SU-DHL-6 (cell line): ENCODE data around the gene DMD.

Experiments used
- H2AFZ ChIP-seq: fragments of 200-600 bp; sonication (generic); 2 replicates; pipeline ENCODE4 v1.6.1; 2014; ENCODE audit warnings: low read depth, mild to moderate bottlenecking, moderate library complexity, mixed read lengths, antibody characterized with exemption, low read length; ENCODE audit not compliant: severe bottlenecking
- H3F3A ChIP-seq: fragments of 200-600 bp; shearing (Covaris generic); 2 replicates; pipeline ENCODE4 v1.6.0; 2016; ENCODE audit warnings: antibody characterized with exemption, mild to moderate bottlenecking; ENCODE audit not compliant: insufficient read depth
- H3K27ac ChIP-seq: fragments of 200-600 bp; sonication (generic); 2 replicates; pipeline ENCODE4 v1.5.1; 2016; ENCODE audit warnings: low read depth, mild to moderate bottlenecking, low read length, moderate library complexity, mixed read lengths
- H3K27me3 ChIP-seq: fragments of 200-600 bp; sonication (generic), shearing (Covaris generic); 2 replicates; pipeline ENCODE4 v1.6.0; 2014; ENCODE audit warnings: mild to moderate bottlenecking, low read length
- H3K36me3 ChIP-seq: fragments of 200-600 bp; sonication (generic); 2 replicates; pipeline ENCODE4 v1.6.1; 2014; ENCODE audit warnings: mild to moderate bottlenecking, low read length, mixed read lengths
- H3K4me2 ChIP-seq: fragments of 300-600, 200-600 bp; shearing (Covaris generic), sonication (generic); 2 replicates; pipeline ENCODE4 v1.6.0; 2014; ENCODE audit warnings: low read length, low read depth, mild to moderate bottlenecking; ENCODE audit not compliant: poor library complexity, severe bottlenecking
- H3K4me3 ChIP-seq: fragments of 200-600 bp; sonication (generic); 2 replicates; pipeline ENCODE4 v1.5.1; 2014; ENCODE audit warnings: antibody characterized with exemption, low read length, mild to moderate bottlenecking, mixed read lengths; ENCODE audit not compliant: insufficient read depth, poor library complexity, severe bottlenecking
- H3K79me2 ChIP-seq: fragments of 200-600 bp; sonication (generic); 2 replicates; pipeline ENCODE4 v1.6.1; 2014; ENCODE audit warnings: mild to moderate bottlenecking, low read length, moderate library complexity; ENCODE audit not compliant: insufficient read depth
- H3K9ac ChIP-seq: fragments of 200-600 bp; sonication (generic); 2 replicates; pipeline ENCODE4 v1.7.0; 2014; ENCODE audit warnings: mild to moderate bottlenecking, low read length
- H3K9me2 ChIP-seq: fragments of 200-600 bp; sonication (generic); replicated peaks from 2 replicates; pipeline ENCODE4 v1.6.1; 2014; ENCODE audit warnings: low read length; ENCODE audit not compliant: insufficient read depth
- H3K9me3 ChIP-seq: fragments of 200-600 bp; sonication (generic); 2 replicates; pipeline ENCODE4 v1.6.1; 2014; ENCODE audit warnings: low read length, mixed read lengths; ENCODE audit not compliant: insufficient read depth
- H4K20me1 ChIP-seq: fragments of 200-600 bp; sonication (generic); 2 replicates; pipeline ENCODE4 v1.6.1; 2014; ENCODE audit warnings: low read depth, mild to moderate bottlenecking, antibody characterized with exemption, low read length, moderate library complexity, mixed read lengths
- EZH2phosphoT487 ChIP-seq: fragments of 200-600 bp; sonication (generic), shearing (Covaris generic); conservative IDR thresholded peaks from 2 replicates; pipeline ENCODE4 v1.6.1; 2018; ENCODE audit warnings: mild to moderate bottlenecking, antibody characterized with exemption, low read length, moderate library complexity, mixed read lengths
- TF ChIP-seq, protein P1 (sequence below): fragments of 200-600 bp; sonication (generic); IDR thresholded peaks from one replicate; pipeline ENCODE4 v1.5.1; 2017; ENCODE audit warnings: antibody characterized with exemption, mild to moderate bottlenecking, low read length, moderate library complexity; ENCODE audit not compliant: insufficient read depth, poor library complexity, severe bottlenecking

Gene DMD

GRCh38 chrX:31837445-31838049 is 1373.8 kb downstream of the DMD start:
- Histone ChIP-seq H3K27ac (no peak overlapping the region), H3K27me3 (no peaks in the 10 kb centered on the region), H2AFZ (no peak overlapping the region), H3K4me3 (no peak overlapping the region), H3K9me3 (no peaks in the 10 kb centered on the region), H3F3A (no peaks in the 10 kb centered on the region), H3K36me3 (no peaks in the 10 kb centered on the region), H3K9ac (no peak overlapping the region), H3K9me2 (no peaks in the 10 kb centered on the region), H3K4me2 (no peak overlapping the region), H3K79me2 (no peaks in the 10 kb centered on the region), H4K20me1 (no peaks in the 10 kb centered on the region)
- no peak for TF ChIP-seq EZH2phosphoT487
- TF ChIP-seq, protein P1, sequence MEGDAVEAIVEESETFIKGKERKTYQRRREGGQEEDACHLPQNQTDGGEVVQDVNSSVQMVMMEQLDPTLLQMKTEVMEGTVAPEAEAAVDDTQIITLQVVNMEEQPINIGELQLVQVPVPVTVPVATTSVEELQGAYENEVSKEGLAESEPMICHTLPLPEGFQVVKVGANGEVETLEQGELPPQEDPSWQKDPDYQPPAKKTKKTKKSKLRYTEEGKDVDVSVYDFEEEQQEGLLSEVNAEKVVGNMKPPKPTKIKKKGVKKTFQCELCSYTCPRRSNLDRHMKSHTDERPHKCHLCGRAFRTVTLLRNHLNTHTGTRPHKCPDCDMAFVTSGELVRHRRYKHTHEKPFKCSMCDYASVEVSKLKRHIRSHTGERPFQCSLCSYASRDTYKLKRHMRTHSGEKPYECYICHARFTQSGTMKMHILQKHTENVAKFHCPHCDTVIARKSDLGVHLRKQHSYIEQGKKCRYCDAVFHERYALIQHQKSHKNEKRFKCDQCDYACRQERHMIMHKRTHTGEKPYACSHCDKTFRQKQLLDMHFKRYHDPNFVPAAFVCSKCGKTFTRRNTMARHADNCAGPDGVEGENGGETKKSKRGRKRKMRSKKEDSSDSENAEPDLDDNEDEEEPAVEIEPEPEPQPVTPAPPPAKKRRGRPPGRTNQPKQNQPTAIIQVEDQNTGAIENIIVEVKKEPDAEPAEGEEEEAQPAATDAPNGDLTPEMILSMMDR, result no peak

- Histone ChIP-seq H3K27me3 (no peaks in the 10 kb centered on the region), H3K9ac (no peak overlapping the region), H2AFZ (no peak overlapping the region), H3K4me3 (no peak overlapping the region), H3K27ac (no peak overlapping the region), H4K20me1 (no peaks in the 10 kb centered on the region), H3K79me2 (no peaks in the 10 kb centered on the region), H3K36me3 (no peaks in the 10 kb centered on the region), H3K9me2 (no peaks in the 10 kb centered on the region), H3K9me3 (no peaks in the 10 kb centered on the region), H3K4me2 (no peak overlapping the region), H3F3A (no peaks in the 10 kb centered on the region)
- TF ChIP-seq, protein P1, result no peak
- TF ChIP-seq EZH2phosphoT487, result no peak
Measured at GRCh38 chrX:31836479-31836878, 1374.9 kb downstream of the DMD start.

DNA sequence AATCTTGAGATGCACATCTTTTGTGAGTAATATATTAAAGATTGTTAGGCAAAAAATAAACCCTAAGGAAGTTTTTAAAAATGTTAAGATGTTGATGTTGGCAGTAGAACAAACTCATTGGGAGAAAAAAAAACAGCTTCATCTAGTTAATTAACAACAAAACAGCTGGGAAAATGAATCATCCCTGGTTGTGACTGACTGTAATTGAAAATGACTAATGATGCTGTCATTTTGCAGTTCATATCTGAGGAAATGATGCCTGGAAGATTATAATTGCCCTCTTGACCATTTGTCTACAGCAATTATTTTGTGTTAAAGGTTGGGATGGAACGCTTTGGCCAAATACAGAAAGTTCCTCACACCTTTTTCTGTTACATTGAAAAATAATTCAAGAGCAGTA is 1379.1 kb downstream of the DMD start:
- H3K9me3 ChIP-seq, result no peaks in the 10 kb centered on the region
- no peak overlapping the region for H2AFZ ChIP-seq
- no peaks in the 10 kb centered on the region for H4K20me1 ChIP-seq
- no peak overlapping the region for H3K4me2 ChIP-seq
- no peaks in the 10 kb centered on the region for H3K36me3 ChIP-seq
- no peaks in the 10 kb centered on the region for H3K27me3 ChIP-seq
- no peaks in the 10 kb centered on the region for H3K79me2 ChIP-seq
- H3K4me3 ChIP-seq, result no peak overlapping the region
- no peak overlapping the region for H3K9ac ChIP-seq
- TF ChIP-seq, protein P1, result no peak
- TF ChIP-seq EZH2phosphoT487, result no peak
- no peaks in the 10 kb centered on the region for H3K9me2 ChIP-seq
- no peak overlapping the region for H3K27ac ChIP-seq
- no peaks in the 10 kb centered on the region for H3F3A ChIP-seq
